SK-N-SH (cell line): Measurements from ENCODE around the gene ARL8A. TPM values are rescaled to one million over a fixed set of nuclear protein-coding genes. Genes with fewer than 3 reads are reported as not detected.

Source experiments
- CTCF ChIA-PET: fragments of 300-600, 350-600 bp; formaldehyde crosslinking; extraction: SDS; loops from one replicate; lab custom pipeline; 2021; lab: Yijun Ruan, JAX
- POLR2A ChIA-PET: fragments of 350-600 bp; sonication (Branson Sonifier 250); formaldehyde crosslinking; extraction: SDS; loops from one replicate; lab custom pipeline; 2020; ENCODE audit warnings: antibody characterized with exemption, inconsistent platforms; lab: Yijun Ruan, JAX
- DNase-seq: peaks from one replicate; pipeline ENCODE4 v3.0.0; 2012
- H2AFZ ChIP-seq: fragments of 200-600 bp; sonication (generic); 2 replicates; pipeline ENCODE4 v1.8.1; 2016; ENCODE audit warnings: antibody characterized with exemption, mild to moderate bottlenecking, low read depth
- H3F3A ChIP-seq: fragments of 200-600 bp; sonication (generic); replicated peaks from 2 replicates; pipeline ENCODE3; 2016; ENCODE audit warnings: antibody characterized with exemption, mild to moderate bottlenecking; ENCODE audit not compliant: insufficient read depth
- H3K27ac ChIP-seq, 2 experiments: fragments of 200-500 bp in 1 of 2; fragments of 200-600 bp in 1 of 2; sonication (Bioruptor generic) in 1 of 2; sonication (generic), shearing (Covaris generic) in 1 of 2; 2 replicates each; pipeline versions ENCODE4 v1.5.1 to v1.6.1; 2014 to 2016; ENCODE audit warnings: low read depth in 2 of 2, inconsistent platforms in 1 of 2, low read length in 1 of 2, mild to moderate bottlenecking in 1 of 2, mixed read lengths in 1 of 2
- H3K27me3 ChIP-seq: fragments of 200-600 bp; sonication (generic), shearing (Covaris generic); 2 replicates; pipeline ENCODE4 v1.6.1; 2016; ENCODE audit warnings: mixed run types; ENCODE audit not compliant: insufficient read depth
- H3K36me3 ChIP-seq, 2 experiments: fragments of 200-500 bp in 1 of 2; fragments of 200-600 bp in 1 of 2; sonication (Bioruptor generic) in 1 of 2; sonication (generic) in 1 of 2; replicated peaks in 1 of 2; 2 replicates each; pipeline versions ENCODE3 to v1.5.1; 2014 to 2016; ENCODE audit warnings: low read length in 1 of 2, mild to moderate bottlenecking in 1 of 2; ENCODE audit not compliant: insufficient read depth in 2 of 2, control insufficient read depth in 1 of 2
- H3K4me1 ChIP-seq, 2 experiments: fragments of 200-500 bp in 1 of 2; fragments of 200-600 bp in 1 of 2; sonication (Bioruptor generic) in 1 of 2; sonication (generic), shearing (Covaris generic) in 1 of 2; 2 replicates each; pipeline versions ENCODE4 v1.5.1 to v1.6.1; 2014 to 2016; ENCODE audit warnings: low read depth in 1 of 2, low read length in 1 of 2, mixed run types in 1 of 2; ENCODE audit not compliant: insufficient read depth in 2 of 2, control insufficient read depth in 1 of 2
- H3K4me2 ChIP-seq: fragments of 200-600 bp; sonication (generic), shearing (Covaris generic); 2 replicates; pipeline ENCODE4 v1.6.1; 2017; ENCODE audit warnings: mixed run types
- H3K4me3 ChIP-seq, 2 experiments: fragments of 200-500 bp in 1 of 2; fragments of 200-600 bp in 1 of 2; sonication (Bioruptor generic) in 1 of 2; sonication (generic), shearing (Covaris generic) in 1 of 2; 2 replicates each; pipeline versions ENCODE4 v1.5.1 to v1.8.1; 2014 to 2016; ENCODE audit warnings: low read depth in 2 of 2, inconsistent platforms in 1 of 2, low read length in 1 of 2, mild to moderate bottlenecking in 1 of 2, mixed read lengths in 1 of 2, moderate library complexity in 1 of 2
- H3K79me2 ChIP-seq: fragments of 200-600 bp; sonication (generic); 2 replicates; pipeline ENCODE4 v1.8.1; 2017; ENCODE audit warnings: mild to moderate bottlenecking; ENCODE audit not compliant: insufficient read depth
- H3K9ac ChIP-seq: fragments of 200-600 bp; sonication (generic); 2 replicates; pipeline ENCODE4 v1.6.1; 2017; ENCODE audit warnings: mixed run types
- H3K9me2 ChIP-seq: fragments of 200-600 bp; sonication (generic); 2 replicates; pipeline ENCODE4 v1.6.1; 2017; ENCODE audit warnings: mixed run types
- H3K9me3 ChIP-seq: fragments of 200-600 bp; sonication (generic); 2 replicates; pipeline ENCODE4 v1.6.1; 2017; ENCODE audit warnings: mixed run types, mild to moderate bottlenecking, moderate library complexity
- H4K20me1 ChIP-seq: fragments of 200-600 bp; sonication (generic); 2 replicates; pipeline ENCODE4 v1.6.1; 2017; ENCODE audit warnings: mild to moderate bottlenecking, mixed run types; ENCODE audit not compliant: insufficient read depth
- CHD2 ChIP-seq: fragments of 150-350 bp; IDR thresholded peaks from 2 replicates; pipeline ENCODE4 v1.6.1; 2018; ENCODE audit warnings: low read length; ENCODE audit not compliant: partially characterized antibody
- EP300 ChIP-seq, 2 experiments: IDR thresholded peaks; 2 replicates each; pipeline versions ENCODE4 v1.4.0 to v1.6.1; 2012; ENCODE audit warnings: borderline replicate concordance in 1 of 2, low read depth in 1 of 2, low read length in 1 of 2
- FOSL2 ChIP-seq: IDR thresholded peaks from 2 replicates; pipeline ENCODE4 v1.4.0; 2012; ENCODE audit warnings: low read depth, mild to moderate bottlenecking, moderate library complexity, borderline replicate concordance
- FOXJ3 ChIP-seq: sonication (generic); formaldehyde crosslinking; IDR thresholded peaks from 2 replicates; pipeline ENCODE4 v1.5.1; 2020; ENCODE audit warnings: mild to moderate bottlenecking, missing genetic modification reagents
- FOXM1 ChIP-seq: IDR thresholded peaks from 2 replicates; pipeline ENCODE4 v1.4.0; 2012; ENCODE audit warnings: low read depth, mild to moderate bottlenecking
- GABPA ChIP-seq: IDR thresholded peaks from 2 replicates; pipeline ENCODE4 v1.4.0; 2012; ENCODE audit warnings: low read depth, mild to moderate bottlenecking
- GATA2 ChIP-seq: sonication (generic); formaldehyde crosslinking; IDR thresholded peaks from 2 replicates; pipeline ENCODE4 v1.5.0; 2020; ENCODE audit warnings: mild to moderate bottlenecking, missing genetic modification reagents
- MAX ChIP-seq: IDR thresholded peaks from 2 replicates; pipeline ENCODE4 v1.4.0; 2012; ENCODE audit warnings: low read depth
- MXI1 ChIP-seq: IDR thresholded peaks from 2 replicates; pipeline ENCODE4 v1.6.1; 2012; ENCODE audit warnings: mild to moderate bottlenecking, low read depth, low read length, improper control_type of control experiment
- NFIC ChIP-seq: IDR thresholded peaks from 2 replicates; pipeline ENCODE4 v1.4.0; 2012; ENCODE audit warnings: borderline replicate concordance
- RAD21 ChIP-seq: IDR thresholded peaks from 2 replicates; pipeline ENCODE4 v1.6.1; 2012; ENCODE audit warnings: mild to moderate bottlenecking, low read length
- RCOR1 ChIP-seq: fragments of 150-350 bp; IDR thresholded peaks from 2 replicates; pipeline ENCODE4 v1.6.1; 2017; ENCODE audit warnings: antibody characterized with exemption, low read length
- RXRA ChIP-seq: IDR thresholded peaks from 2 replicates; pipeline ENCODE4 v1.4.0; 2012; ENCODE audit warnings: low read depth, mild to moderate bottlenecking, borderline replicate concordance
- SIN3A ChIP-seq: IDR thresholded peaks from 2 replicates; pipeline ENCODE4 v1.6.1; 2012; ENCODE audit warnings: low read depth, mild to moderate bottlenecking, low read length, moderate library complexity, borderline replicate concordance
- SMC3 ChIP-seq: IDR thresholded peaks from 2 replicates; pipeline ENCODE4 v1.6.1; 2012; ENCODE audit warnings: low read depth, low read length, improper control_type of control experiment
- TAF1 ChIP-seq: IDR thresholded peaks from 2 replicates; pipeline ENCODE4 v1.6.1; 2012; ENCODE audit warnings: low read depth, mild to moderate bottlenecking, low read length, moderate library complexity, borderline replicate concordance
- TEAD4 ChIP-seq: IDR thresholded peaks from 2 replicates; pipeline ENCODE4 v1.4.0; 2012; ENCODE audit warnings: mild to moderate bottlenecking, borderline replicate concordance; ENCODE audit not compliant: insufficient read depth
- YY1 ChIP-seq: IDR thresholded peaks from 2 replicates; pipeline ENCODE4 v1.4.0; 2012; ENCODE audit warnings: low read depth, mild to moderate bottlenecking
- WGBS: methylation state at CpG from one replicate; pipeline ENCODE4 v1.1.6; 2017; ENCODE audit warnings: low lambda C conversion rate; 5-methylcytosine and 5-hydroxymethylcytosine counted together
- polyA plus RNA-seq, 3 experiments: library from polyadenylated mRNA; depleted of rRNA; stranded (reverse); fragments of >200 nt; gene quantifications; 2 replicates each; pipeline ENCODE4 v1.2.3, GENCODE V29; 2012
- TF ChIP-seq, protein P1 (sequence below): IDR thresholded peaks from 2 replicates; pipeline ENCODE4 v1.4.0; 2012; ENCODE audit warnings: low read depth, borderline replicate concordance
- TF ChIP-seq, protein P2 (sequence below): fragments of 150-350 bp; IDR thresholded peaks from 2 replicates; pipeline ENCODE4 v1.6.1; 2016; ENCODE audit warnings: mild to moderate bottlenecking, low read depth, low read length
- TF ChIP-seq, protein P3 (sequence below): IDR thresholded peaks from 2 replicates; pipeline ENCODE4; 2012

ARL8A gene
- polyA plus RNA-seq, 1 of the 3 experiments (the other 2 are of a cell fraction): 66.9 TPM

DNA sequence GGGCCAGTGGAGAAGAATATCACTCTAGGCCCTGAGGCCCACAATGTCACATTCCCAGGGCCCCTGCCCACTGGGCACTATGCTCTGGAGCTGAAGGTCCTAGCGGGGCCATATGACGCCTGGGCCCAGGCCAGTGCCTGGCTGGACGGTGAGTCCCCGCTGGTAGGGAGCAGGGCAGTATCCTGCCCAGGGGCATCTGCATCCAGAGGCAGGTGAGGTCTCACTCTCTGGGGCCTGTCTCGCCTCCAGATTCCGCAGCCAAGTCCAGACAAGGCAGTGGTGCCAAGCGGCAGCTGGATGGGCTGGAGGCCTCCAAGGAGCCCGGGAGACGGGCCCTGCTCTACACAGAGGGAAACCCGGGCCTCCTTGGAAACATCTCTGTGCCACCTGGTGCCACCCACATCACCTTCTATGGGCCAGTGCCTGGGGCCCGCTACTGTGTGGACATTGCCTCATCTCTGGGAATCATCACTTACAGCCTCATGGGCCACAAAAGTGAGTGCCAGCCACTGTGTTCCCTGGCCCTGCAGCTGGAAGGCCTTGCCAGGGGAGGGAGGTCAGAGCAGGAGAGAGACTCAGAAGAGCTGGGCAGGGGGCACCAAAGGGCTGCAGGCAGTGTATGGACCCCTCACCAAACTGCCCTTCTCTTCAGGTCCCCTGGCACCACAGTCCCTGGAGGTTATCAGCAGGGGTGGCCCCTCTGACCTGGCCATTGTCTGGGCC, 26.9 kb upstream of the ARL8A start:
- CTCF ChIA-PET: interaction anchor here (3.8 kb wide), 1 partner anchor 14 kb away, joined by 16 read pairs; no protein-coding TSS in a partner anchor
- no peak overlapping the region for H3K4me2 ChIP-seq

GRCh38 chr1:202170726-202171125, 26.2 kb upstream of the ARL8A start:
- Histone ChIP-seq H3K27ac (no peak overlapping the region), H3K9me3 (no peaks in the 10 kb centered on the region), H3K9me2 (no peaks in the 10 kb centered on the region), H3K36me3 (no peaks in the 10 kb centered on the region), H3K4me1 (peaks cover 0 to 39% of the 10 kb centered on the region in 2 experiments; a peak in 1 of 4 replicates), H3K27me3 (no peaks in the 10 kb centered on the region), H3F3A (no peaks in the 10 kb centered on the region), H3K4me3 (no peak overlapping the region), H4K20me1 (no peaks in the 10 kb centered on the region), H2AFZ (no peak overlapping the region), H3K4me2 (no peak overlapping the region), H3K9ac (no peak overlapping the region), H3K79me2 (no peaks in the 10 kb centered on the region)
- 83% methylated on average over 6 of the region's 6 CpGs for WGBS
- DNase-seq: no peak
- ChIA-PET CTCF (interaction anchor here (2.2 to 3.8 kb wide), 2 partner anchors 15 to 18 kb away, joined by 9 to 16 read pairs; no protein-coding TSS in a partner anchor), POLR2A (no interaction called here)
- TF ChIP-seq CHD2 (no peak), FOSL2 (no peak), RAD21 (no peak), NFIC (no peak), MAX (no peak), YY1 (no peak), GATA2 (CRISPR knock-in tag) (no peak), EP300 (IDR thresholded peaks at IDR 0.05; ENCODE audit: borderline replicate concordance in 1 of 2, low read depth in 1 of 2, low read length in 1 of 2) (no peak), TEAD4 (no peak), FOXM1 (no peak), RCOR1 (no peak), MXI1 (no peak)
- TF ChIP-seq, protein P1, sequence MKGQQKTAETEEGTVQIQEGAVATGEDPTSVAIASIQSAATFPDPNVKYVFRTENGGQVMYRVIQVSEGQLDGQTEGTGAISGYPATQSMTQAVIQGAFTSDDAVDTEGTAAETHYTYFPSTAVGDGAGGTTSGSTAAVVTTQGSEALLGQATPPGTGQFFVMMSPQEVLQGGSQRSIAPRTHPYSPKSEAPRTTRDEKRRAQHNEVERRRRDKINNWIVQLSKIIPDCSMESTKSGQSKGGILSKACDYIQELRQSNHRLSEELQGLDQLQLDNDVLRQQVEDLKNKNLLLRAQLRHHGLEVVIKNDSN: no peak
- TF ChIP-seq, protein P2, sequence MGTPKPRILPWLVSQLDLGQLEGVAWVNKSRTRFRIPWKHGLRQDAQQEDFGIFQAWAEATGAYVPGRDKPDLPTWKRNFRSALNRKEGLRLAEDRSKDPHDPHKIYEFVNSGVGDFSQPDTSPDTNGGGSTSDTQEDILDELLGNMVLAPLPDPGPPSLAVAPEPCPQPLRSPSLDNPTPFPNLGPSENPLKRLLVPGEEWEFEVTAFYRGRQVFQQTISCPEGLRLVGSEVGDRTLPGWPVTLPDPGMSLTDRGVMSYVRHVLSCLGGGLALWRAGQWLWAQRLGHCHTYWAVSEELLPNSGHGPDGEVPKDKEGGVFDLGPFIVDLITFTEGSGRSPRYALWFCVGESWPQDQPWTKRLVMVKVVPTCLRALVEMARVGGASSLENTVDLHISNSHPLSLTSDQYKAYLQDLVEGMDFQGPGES: no peak

More for the DNA sequence above, 26.9 kb upstream of the ARL8A start:
- Histone ChIP-seq H3K27me3 (no peaks in the 10 kb centered on the region), H3K9me2 (no peaks in the 10 kb centered on the region), H3K4me1 (peaks cover 0 to 36% of the 10 kb centered on the region in 2 experiments; a peak in 1 of 4 replicates), H3K9ac (no peak overlapping the region), H4K20me1 (no peaks in the 10 kb centered on the region), H3K4me3 (no peak overlapping the region)
- POLR2A ChIA-PET: no interaction called here
- 95% methylated on average over 6 of the region's 11 CpGs for WGBS
- TF ChIP-seq, protein P3, sequence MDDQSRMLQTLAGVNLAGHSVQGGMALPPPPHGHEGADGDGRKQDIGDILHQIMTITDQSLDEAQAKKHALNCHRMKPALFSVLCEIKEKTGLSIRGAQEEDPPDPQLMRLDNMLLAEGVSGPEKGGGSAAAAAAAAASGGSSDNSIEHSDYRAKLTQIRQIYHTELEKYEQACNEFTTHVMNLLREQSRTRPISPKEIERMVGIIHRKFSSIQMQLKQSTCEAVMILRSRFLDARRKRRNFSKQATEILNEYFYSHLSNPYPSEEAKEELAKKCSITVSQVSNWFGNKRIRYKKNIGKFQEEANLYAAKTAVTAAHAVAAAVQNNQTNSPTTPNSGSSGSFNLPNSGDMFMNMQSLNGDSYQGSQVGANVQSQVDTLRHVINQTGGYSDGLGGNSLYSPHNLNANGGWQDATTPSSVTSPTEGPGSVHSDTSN: no peak
- TF ChIP-seq, protein P1: no peak
- no peak for TF ChIP-seq FOXJ3
- TF ChIP-seq YY1: no peak
- TF ChIP-seq TEAD4: no peak
- no peak for TF ChIP-seq TAF1
- no peak for TF ChIP-seq EP300 (IDR thresholded peaks at IDR 0.05; ENCODE audit: borderline replicate concordance in 1 of 2, low read depth in 1 of 2, low read length in 1 of 2)
- TF ChIP-seq SIN3A: no peak
- no peak for TF ChIP-seq SMC3
- no peak for TF ChIP-seq FOXM1
- TF ChIP-seq, protein P2: no peak
- TF ChIP-seq GABPA: no peak
- TF ChIP-seq RXRA: no peak
- TF ChIP-seq NFIC: no peak
- TF ChIP-seq, all 33 proteins: peak for 0
- Histone ChIP-seq H3K79me2 (no peaks in the 10 kb centered on the region), H3F3A (no peaks in the 10 kb centered on the region), H3K36me3 (no peaks in the 10 kb centered on the region), H3K9me3 (no peaks in the 10 kb centered on the region), H3K27ac (no peak overlapping the region; a peak in 1 of 4 replicates), H2AFZ (no peak overlapping the region)
- no peak for DNase-seq
